Kidney capillary endothelial cell (primary cell): ENCODE measurements around the gene PPP2R1B.
"Not testable (repeated sequence)": the region's sequence is repeated elsewhere in the genome, so short reads cannot be mapped to it uniquely, and the experiment has no call there.

ENCODE experiments used
- DNase-seq: peaks from one replicate; pipeline ENCODE4 v3.0.0-alpha.2; 2018; ENCODE audit warnings: low spot score

PPP2R1B gene

DNA sequence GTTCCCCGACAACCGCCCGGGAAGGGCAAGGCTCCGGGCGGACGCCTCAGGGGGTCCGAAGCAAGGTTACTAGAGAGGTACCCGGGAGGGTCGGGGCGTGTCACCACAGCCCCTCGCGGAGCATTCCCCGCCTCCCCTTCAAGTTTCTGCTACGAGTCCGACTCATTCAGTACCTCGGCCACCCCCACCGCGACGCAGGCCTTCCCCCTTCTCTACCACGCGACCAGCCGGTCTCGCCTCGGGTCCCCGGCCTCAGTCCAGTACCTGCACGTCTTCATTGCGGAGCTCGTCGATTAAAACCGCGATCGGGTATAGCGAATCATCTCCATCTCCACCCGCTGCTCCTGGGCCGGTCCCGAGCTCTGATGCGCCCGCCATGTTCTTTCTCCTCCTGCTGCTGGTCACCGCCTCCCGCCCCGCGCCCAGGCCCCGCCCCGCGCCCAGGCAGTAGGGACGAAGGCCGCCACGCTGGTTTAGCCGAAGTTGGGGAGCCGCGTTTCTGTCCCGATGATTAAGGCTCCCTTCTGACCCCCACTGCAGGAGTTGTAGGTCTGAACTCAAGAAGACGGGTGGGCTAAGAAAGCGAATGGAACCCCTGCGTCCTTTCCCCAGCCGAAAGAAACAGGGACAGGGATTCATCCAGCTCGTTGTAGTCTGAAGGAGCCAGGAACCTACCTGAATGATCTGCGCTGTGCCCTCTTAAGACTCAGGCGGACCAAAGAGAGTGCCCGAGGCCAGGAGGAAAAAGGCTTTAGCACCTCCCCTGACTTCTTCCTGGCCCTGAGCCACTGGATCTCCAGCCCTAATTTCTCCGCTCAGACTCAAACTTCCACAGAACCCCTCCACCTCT lies at the start of gene PPP2R1B:
Gene PPP2R1B, minus strand, starts transcription at position 406 of the 850 bp plus-strand sequence. Its CDS starts 28 bp downstream, at position 378.
- DNase-seq, result peak; percentile 59

GRCh38 chr11:111815489-111815888 lies 49.3 kb upstream of the PPP2R1B start:
- DNase-seq, result no peak

DNA sequence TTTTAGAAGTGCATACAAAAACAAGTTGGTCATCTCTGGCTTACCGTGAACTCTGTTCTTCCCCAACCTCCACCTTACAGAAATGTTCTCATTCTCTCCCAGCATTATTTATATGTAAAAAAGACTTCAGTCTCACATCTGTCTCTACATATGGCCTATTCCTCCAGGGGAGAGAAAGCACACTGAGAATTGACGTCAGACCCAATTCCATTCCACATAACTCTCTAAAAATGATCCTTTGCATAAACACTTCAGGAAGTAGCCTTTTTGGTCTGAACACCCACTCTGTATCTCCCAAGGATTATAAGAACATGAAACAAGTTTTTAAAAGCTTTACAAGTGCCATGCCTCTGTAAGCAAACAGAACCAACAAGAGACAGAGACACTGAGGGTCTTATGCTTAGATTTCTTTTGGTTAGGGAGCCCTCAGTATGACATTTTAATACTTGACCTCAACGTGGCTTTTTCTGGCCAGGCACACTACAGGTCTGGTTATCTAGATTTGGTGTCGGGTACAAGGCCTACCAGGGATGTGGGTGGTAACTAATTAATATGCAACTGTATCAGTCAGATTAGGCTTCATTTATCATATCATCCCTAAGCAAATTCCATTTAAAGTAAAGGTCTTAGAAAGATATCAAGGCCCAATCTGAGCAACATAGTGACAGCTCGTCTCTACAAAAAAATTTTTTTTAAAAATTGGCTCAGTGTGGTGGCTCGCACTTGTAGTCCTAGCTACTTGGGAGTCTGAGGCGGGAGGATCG lies 48.5 kb upstream of the PPP2R1B start:
- DNase-seq, result no peak

DNA sequence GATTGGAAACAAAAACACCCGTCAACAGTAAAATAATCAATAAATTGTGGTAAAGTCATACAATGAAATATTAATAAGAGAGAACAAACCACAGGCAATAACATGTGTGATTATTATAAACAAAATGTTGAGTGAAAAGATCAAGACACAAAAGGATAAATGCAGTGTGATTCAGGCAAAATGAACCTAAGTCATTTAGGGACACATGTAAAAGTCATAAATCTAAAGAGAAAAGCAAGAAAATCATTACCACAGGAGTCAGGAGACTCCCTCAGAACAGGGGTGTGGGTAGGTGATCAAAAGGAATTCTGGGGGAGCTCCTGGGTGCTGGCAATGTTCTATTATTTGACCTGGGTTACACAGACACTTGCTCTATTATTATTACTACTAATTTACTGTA lies 47.9 kb upstream of the PPP2R1B start:
- no peak for DNase-seq

DNA sequence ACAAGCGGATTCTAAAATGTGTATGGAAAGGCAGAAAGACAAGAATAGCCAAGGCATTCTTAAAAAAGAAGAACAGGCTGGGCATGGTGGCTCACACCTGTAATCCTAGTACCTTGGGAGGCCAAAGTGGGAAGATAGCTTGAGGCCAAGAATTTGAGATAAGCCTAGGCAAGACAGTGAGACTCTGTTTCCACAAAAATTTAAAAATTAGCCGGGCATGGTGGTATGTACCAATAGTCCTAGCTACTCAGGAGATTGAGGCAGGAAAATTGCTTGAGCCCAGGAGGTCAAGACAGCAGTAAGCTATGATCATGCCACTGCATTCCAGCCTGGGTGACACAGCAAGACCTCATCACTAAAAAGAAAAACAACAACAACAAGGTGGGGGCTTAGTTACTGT lies 46.0 kb upstream of the PPP2R1B start:
- no peak for DNase-seq

DNA sequence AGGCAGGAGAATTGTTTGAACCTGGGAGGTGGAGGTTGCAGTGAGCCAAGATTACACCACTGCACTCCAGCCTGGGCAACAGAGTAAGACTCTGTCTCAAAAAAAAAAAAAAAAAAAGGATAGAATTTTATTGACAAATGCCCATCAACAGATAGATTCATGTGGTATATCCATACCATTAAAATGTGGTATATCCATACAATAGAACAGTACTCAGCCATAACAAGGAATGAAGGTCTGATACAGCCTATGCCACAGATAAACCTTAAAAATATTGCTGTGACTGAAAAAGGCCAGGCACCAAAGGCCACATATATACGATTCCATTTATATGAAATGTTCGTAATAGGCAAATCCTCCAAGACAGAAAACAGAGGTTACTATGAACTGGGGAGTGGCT lies 45.3 kb upstream of the PPP2R1B start:
- DNase-seq, result no peak

DNA sequence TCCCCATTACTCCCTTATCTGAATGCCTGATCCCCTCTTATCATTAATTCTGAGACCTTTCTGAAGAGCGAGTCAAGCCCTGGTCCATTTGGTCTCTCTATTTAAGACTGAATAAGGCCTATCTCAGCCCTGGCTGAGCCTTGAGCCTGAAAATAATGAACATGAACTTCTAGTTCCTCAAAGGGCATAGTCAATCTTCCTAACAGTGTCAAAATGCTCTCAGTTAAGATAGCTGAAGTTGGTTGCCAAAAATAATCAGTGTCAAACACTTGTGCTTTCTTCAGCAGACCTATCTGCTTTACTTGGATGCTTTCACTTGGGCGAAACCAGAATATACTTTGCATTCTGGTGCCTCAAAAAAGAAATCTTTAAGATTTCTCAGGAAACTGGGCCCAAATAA lies 42.6 kb upstream of the PPP2R1B start:
- DNase-seq, result no peak

- no peak for DNase-seq
Observed at GRCh38 chr11:111808063-111808588, 41.9 kb upstream of the PPP2R1B start.

DNA sequence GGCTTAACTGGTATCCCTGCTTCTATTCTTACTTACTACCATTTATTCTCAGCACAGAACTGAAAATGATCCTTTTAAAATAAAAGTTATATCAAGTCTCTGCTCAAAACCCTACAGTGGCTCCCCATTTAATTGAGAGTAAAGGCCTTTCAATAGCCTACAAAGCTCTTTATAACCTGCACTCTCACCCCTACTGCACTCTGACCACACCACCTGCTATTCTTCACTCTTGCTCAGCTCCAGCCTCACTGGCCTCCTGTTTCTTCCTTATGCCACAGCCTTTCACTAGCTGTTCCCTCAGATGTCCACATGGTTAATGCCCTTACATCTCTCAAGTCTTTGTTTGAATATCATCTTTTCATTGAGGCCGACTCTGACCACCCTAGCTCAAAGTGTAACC lies 40.9 kb upstream of the PPP2R1B start:
- DNase-seq, result no peak

- no peak for DNase-seq
Observed at GRCh38 chr11:111801135-111801534, 34.9 kb upstream of the PPP2R1B start.

- no peak for DNase-seq
Observed at GRCh38 chr11:111798279-111798678, 32.1 kb upstream of the PPP2R1B start.

- DNase-seq, result peak; percentile 42
Observed at GRCh38 chr11:111797145-111797581, 31.0 kb upstream of the PPP2R1B start.

GRCh38 chr11:111796696-111797095 lies 30.5 kb upstream of the PPP2R1B start:
- DNase-seq, result no peak

- DNase-seq, result no peak
Observed at GRCh38 chr11:111795334-111795985, 29.3 kb upstream of the PPP2R1B start.

- no peak for DNase-seq
Observed at GRCh38 chr11:111793863-111794262, 27.7 kb upstream of the PPP2R1B start.

DNA sequence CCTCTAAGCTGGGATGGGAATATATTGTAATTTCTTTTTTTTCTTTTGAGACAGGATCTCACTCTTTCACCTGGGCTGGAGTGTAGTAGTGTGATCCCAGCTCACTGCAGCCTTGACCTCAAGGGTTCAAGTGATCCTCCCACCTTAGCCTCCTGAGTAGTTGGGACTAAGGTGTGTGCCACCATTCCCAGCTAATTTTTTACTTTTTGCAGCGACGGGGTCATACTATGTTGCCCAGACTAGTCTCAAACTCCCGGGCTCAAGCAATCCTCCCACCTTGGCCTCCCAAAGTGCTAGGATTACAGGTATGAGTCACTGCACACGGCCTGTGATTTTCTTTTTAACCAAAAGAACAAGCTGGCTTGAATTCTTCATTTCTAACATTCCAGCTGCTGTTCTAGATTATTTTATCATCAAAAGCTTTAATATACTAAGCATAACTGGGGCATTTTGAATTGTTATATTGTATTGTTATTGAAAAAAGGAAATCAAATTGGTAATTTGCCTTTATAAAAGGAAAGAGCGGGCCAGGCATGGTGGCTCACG lies 26.8 kb upstream of the PPP2R1B start:
- DNase-seq, result no peak

GRCh38 chr11:111792314-111792713 lies 26.1 kb upstream of the PPP2R1B start:
- DNase-seq, result no peak

DNA sequence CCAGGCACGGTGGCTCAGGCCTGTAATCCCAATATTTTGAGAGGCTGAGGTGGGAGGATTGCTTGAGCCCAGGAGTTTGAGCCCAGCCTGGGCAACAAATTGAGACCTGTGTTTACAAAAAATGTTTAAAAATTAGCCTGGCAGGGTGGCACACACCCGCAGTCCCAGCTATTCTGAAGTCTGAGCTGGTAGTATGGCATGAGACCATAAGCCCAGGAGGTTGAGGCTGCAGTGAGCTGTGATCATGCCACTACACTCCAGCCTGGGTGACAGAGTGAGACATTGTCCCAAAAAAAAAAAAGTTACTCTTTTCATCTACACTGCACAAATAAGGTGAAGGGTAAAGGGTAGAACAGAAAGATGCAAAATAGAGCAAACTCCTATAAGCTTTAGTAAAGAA lies 22.3 kb upstream of the PPP2R1B start:
- DNase-seq, result no peak

GRCh38 chr11:111788051-111788450 lies 21.9 kb upstream of the PPP2R1B start:
- DNase-seq, result no peak

DNA sequence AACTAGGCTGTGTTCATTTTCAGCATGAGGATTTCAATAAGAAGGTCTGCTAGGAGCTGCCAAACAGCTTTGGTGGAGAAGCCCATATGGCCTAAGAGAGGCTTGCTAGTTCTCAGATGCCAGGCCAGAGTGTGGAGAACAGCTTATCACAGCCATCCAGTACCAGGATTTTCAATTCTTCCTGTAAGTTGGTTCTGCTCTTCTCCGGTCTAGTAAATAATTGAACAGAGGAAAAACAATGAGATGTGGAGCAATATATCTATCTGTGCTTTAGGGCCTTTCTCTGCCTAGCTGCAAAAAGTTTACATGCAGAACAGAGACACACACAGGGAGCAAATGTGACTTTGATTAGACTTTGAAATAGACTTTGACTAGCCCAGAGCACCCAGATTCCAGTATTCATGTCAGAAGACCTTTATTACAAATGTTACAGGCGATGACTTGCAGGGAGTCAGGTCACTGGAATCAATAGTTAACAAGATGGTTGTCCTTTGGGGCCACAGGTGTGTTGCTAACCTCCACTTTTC lies 19.8 kb upstream of the PPP2R1B start:
- DNase-seq, result no peak

DNA sequence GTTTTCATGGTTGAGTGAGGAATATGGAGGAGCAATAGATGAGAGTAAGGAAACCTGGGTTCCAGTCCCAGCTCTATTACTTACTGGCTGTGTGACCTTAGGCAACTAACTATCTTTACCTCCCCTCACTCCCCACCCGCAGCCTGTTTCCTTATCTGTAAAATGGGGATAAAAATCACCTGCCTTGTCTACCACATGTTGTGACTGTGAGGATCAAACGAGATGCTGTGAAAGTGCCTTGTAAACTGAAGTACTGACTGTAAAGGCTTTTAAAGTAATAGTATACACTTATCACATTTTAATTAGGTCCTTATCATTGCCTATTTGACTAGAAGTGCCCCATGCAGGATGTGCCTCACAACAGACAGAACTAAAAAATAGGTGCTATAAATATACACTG lies 18.9 kb upstream of the PPP2R1B start:
- no peak for DNase-seq

DNA sequence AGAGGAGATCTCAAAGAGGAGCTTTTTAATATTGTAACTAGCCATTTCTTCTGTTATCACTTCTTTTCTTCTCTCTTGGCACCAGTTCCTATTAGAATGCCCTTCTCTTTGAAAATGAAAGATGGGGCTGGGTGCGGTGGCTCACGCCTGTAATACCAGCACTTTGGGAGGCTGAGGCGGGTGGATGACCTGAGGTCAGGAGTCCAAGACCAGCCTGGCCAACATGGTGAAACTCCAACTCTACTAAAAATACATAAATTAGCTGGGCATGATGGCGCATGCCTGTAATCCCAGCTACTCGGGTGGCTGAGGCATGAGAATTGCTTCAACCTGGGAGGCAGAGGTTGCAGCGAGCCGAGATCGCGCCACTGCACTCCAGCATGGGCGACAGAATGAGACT lies 18.1 kb upstream of the PPP2R1B start:
- DNase-seq, result not testable (repeated sequence)
